ENCODE results near the gene HELZ2. TPM values are rescaled to one million over a fixed set of nuclear protein-coding genes. Genes with fewer than 3 reads are reported as not detected.

HELZ2 gene
- total RNA-seq, 2 donors from 2014 or later, result 37.1 to 46.1 TPM

- no peak for DNase-seq (ENCODE audit: low spot score)
- intact Hi-C loops (cut with DNase I), result no loop called here
- Histone ChIP-seq H3K27me3 (replicated peaks; ENCODE audit: insufficient read depth) (no peaks in the 10 kb centered on the region), H3K27ac (no peak overlapping the region), H3K9me3 (no peaks in the 10 kb centered on the region), H3K4me3 (no peak overlapping the region), H3K4me1 (replicated peaks) (no peaks in the 10 kb centered on the region), H3K36me3 (peaks cover 4 to 5% of the 10 kb centered on the region in 2 donors)
- no peak for TF ChIP-seq POLR2A (IDR thresholded peaks at IDR 0.05)
- TF ChIP-seq POLR2AphosphoS5 (IDR thresholded peaks at IDR 0.05), result no peak
- TF ChIP-seq CTCF (IDR thresholded peaks at IDR 0.05), result no peak
- WGBS, result 92% methylated on average over 39 of the region's 55 CpGs
Observed at GRCh38 chr20:63563225-63563935, 10.7 kb downstream of the HELZ2 start.

- no peak for DNase-seq (ENCODE audit: low spot score)
- TF ChIP-seq CTCF (IDR thresholded peaks at IDR 0.05) (no peak), POLR2AphosphoS5 (IDR thresholded peaks at IDR 0.05) (no peak), POLR2A (IDR thresholded peaks at IDR 0.05) (no peak)
Observed at GRCh38 chr20:63562461-63563224, 11.4 kb downstream of the HELZ2 start.

GRCh38 chr20:63561624-63562396 is 12.2 kb downstream of the HELZ2 start:
- intact Hi-C loops (cut with DNase I), result no loop called here
- Histone ChIP-seq H3K27me3 (replicated peaks; ENCODE audit: insufficient read depth) (no peaks in the 10 kb centered on the region), H3K27ac (no peak overlapping the region), H3K9me3 (no peaks in the 10 kb centered on the region), H3K4me1 (replicated peaks) (no peaks in the 10 kb centered on the region), H3K4me3 (no peak overlapping the region), H3K36me3 (peaks cover 4 to 5% of the 10 kb centered on the region in 2 donors)
- no peak for TF ChIP-seq CTCF (IDR thresholded peaks at IDR 0.05)
- TF ChIP-seq POLR2A (IDR thresholded peaks at IDR 0.05), result no peak
- TF ChIP-seq POLR2AphosphoS5 (IDR thresholded peaks at IDR 0.05), result no peak
- 92% methylated on average over 32 of the region's 36 CpGs for WGBS
- no peak for DNase-seq (ENCODE audit: low spot score)

More at GRCh38 chr20:63562461-63563224, 11.4 kb downstream of the HELZ2 start:
- peaks cover 4 to 5% of the 10 kb centered on the region in 2 donors for H3K36me3 ChIP-seq
- intact Hi-C loops (cut with DNase I), result no loop called here
- H3K9me3 ChIP-seq, result no peaks in the 10 kb centered on the region
- H3K4me1 ChIP-seq (replicated peaks), result no peaks in the 10 kb centered on the region
- H3K27me3 ChIP-seq (replicated peaks; ENCODE audit: insufficient read depth), result no peaks in the 10 kb centered on the region
- 95% methylated on average over 50 of the region's 54 CpGs for WGBS
- no peak overlapping the region for H3K27ac ChIP-seq
- H3K4me3 ChIP-seq, result no peak overlapping the region

- TF ChIP-seq POLR2AphosphoS5 (IDR thresholded peaks at IDR 0.05), result no peak
- TF ChIP-seq POLR2A (IDR thresholded peaks at IDR 0.05), result no peak
- no peak for TF ChIP-seq CTCF (IDR thresholded peaks at IDR 0.05)
- 89% methylated on average over 26 of the region's 26 CpGs for WGBS
- H3K9me3 ChIP-seq, result no peaks in the 10 kb centered on the region
- no peak for DNase-seq (ENCODE audit: low spot score)
- H3K27ac ChIP-seq, result no peak overlapping the region
- H3K4me3 ChIP-seq, result no peak overlapping the region
- intact Hi-C loops (cut with DNase I), result no loop called here
- no peaks in the 10 kb centered on the region for H3K27me3 ChIP-seq (replicated peaks; ENCODE audit: insufficient read depth)
- peaks cover 4 to 5% of the 10 kb centered on the region in 2 donors for H3K36me3 ChIP-seq
- no peaks in the 10 kb centered on the region for H3K4me1 ChIP-seq (replicated peaks)
Observed at GRCh38 chr20:63560856-63561609, 13.0 kb downstream of the HELZ2 start.
